ENCODE data around the gene OCA2.

OCA2 gene

GRCh38 chr15:28094732-28095521 lies 4.2 kb downstream of the OCA2 start:
- Mint-ChIP-seq H3K27me3 (peaks cover 64 to 75% of the 10 kb centered on the region in 2 donors), H3K4me1 (ENCODE audit: low read depth in 2 of 2) (peaks cover 14 to 22% of the 10 kb centered on the region in 2 donors), H3K27ac (no peak overlapping the region), H3K9me3 (peaks cover 0 to 4% of the 10 kb centered on the region in 2 donors), H3K36me3 (ENCODE audit: insufficient read depth) (peaks cover 2% of the 10 kb centered on the region), H3K4me3 (peak overlapping the region; percentile 79 to 80)
- DNase-seq (peak in 1 of 3 experiments; percentile 13), ATAC-seq (replicated peaks) (peak; percentile 21)

- Mint-ChIP-seq H3K27ac (no peak overlapping the region), H3K27me3 (peaks cover 67% of the 10 kb centered on the region in 2 donors), H3K9me3 (peaks cover 0 to 4% of the 10 kb centered on the region in 2 donors), H3K4me1 (ENCODE audit: low read depth in 2 of 2) (peaks cover 10 to 17% of the 10 kb centered on the region in 2 donors), H3K4me3 (peak overlapping the region; percentile 25 to 79), H3K36me3 (ENCODE audit: insufficient read depth) (peaks cover 2% of the 10 kb centered on the region)
- DNase-seq, result no peak
- no peak for ATAC-seq (replicated peaks)
Measured at GRCh38 chr15:28093752-28094535, 5.2 kb downstream of the OCA2 start.

GRCh38 chr15:28091313-28091712 lies 7.8 kb downstream of the OCA2 start:
- peaks cover 68 to 75% of the 10 kb centered on the region in 2 donors for H3K27me3 Mint-ChIP-seq
- H3K27ac Mint-ChIP-seq, result no peak overlapping the region
- peaks cover 0 to 6% of the 10 kb centered on the region in 2 donors for H3K9me3 Mint-ChIP-seq
- no peak for DNase-seq
- H3K36me3 Mint-ChIP-seq (ENCODE audit: insufficient read depth), result peaks cover 2% of the 10 kb centered on the region
- H3K4me3 Mint-ChIP-seq, result no peak overlapping the region
- peaks cover 3 to 6% of the 10 kb centered on the region in 2 donors for H3K4me1 Mint-ChIP-seq (ENCODE audit: low read depth in 2 of 2)
- ATAC-seq (replicated peaks), result no peak

GRCh38 chr15:28086175-28086703 lies 12.9 kb downstream of the OCA2 start:
- peak; percentile 98 for ATAC-seq (replicated peaks)
- peak; percentile 45 to 51 (median 46) for DNase-seq
- Mint-ChIP-seq H3K27me3 (peaks cover 38 to 55% of the 10 kb centered on the region in 2 donors), H3K27ac (no peak overlapping the region), H3K4me3 (no peak overlapping the region), H3K9me3 (peaks cover 0 to 6% of the 10 kb centered on the region in 2 donors), H3K4me1 (ENCODE audit: low read depth in 2 of 2) (no peaks in the 10 kb centered on the region), H3K36me3 (ENCODE audit: insufficient read depth) (no peaks in the 10 kb centered on the region)

- no peak overlapping the region for H3K4me3 Mint-ChIP-seq
- H3K27me3 Mint-ChIP-seq, result peaks cover 36 to 49% of the 10 kb centered on the region in 2 donors
- H3K4me1 Mint-ChIP-seq (ENCODE audit: low read depth in 2 of 2), result no peaks in the 10 kb centered on the region
- DNase-seq (no peak), ATAC-seq (replicated peaks) (no peak)
- peaks cover 0 to 6% of the 10 kb centered on the region in 2 donors for H3K9me3 Mint-ChIP-seq
- H3K27ac Mint-ChIP-seq, result peak overlapping the region in 1 of 2 donors; percentile 62
- H3K36me3 Mint-ChIP-seq (ENCODE audit: insufficient read depth), result no peaks in the 10 kb centered on the region
Measured at GRCh38 chr15:28085489-28086174, 13.5 kb downstream of the OCA2 start.

- no peak overlapping the region for H3K27ac Mint-ChIP-seq
- DNase-seq, result no peak
Measured at GRCh38 chr15:28084547-28084946, 14.6 kb downstream of the OCA2 start.

GRCh38 chr15:28082891-28083684 lies 16.0 kb downstream of the OCA2 start:
- no peaks in the 10 kb centered on the region for H3K4me1 Mint-ChIP-seq (ENCODE audit: low read depth in 2 of 2)
- no peaks in the 10 kb centered on the region for H3K36me3 Mint-ChIP-seq (ENCODE audit: insufficient read depth)
- no peak for DNase-seq
- H3K4me3 Mint-ChIP-seq, result no peak overlapping the region
- no peak for ATAC-seq (replicated peaks)
- no peak overlapping the region for H3K27ac Mint-ChIP-seq
- peaks cover 22 to 61% of the 10 kb centered on the region in 2 donors for H3K27me3 Mint-ChIP-seq
- no peaks in the 10 kb centered on the region for H3K9me3 Mint-ChIP-seq

More at GRCh38 chr15:28084547-28084946, 14.6 kb downstream of the OCA2 start:
- H3K9me3 Mint-ChIP-seq, result peaks cover 0 to 2% of the 10 kb centered on the region in 2 donors
- peaks cover 33 to 55% of the 10 kb centered on the region in 2 donors for H3K27me3 Mint-ChIP-seq
- no peaks in the 10 kb centered on the region for H3K4me1 Mint-ChIP-seq (ENCODE audit: low read depth in 2 of 2)
- ATAC-seq (replicated peaks), result no peak
- no peak overlapping the region for H3K4me3 Mint-ChIP-seq
- no peaks in the 10 kb centered on the region for H3K36me3 Mint-ChIP-seq (ENCODE audit: insufficient read depth)

- ATAC-seq (replicated peaks) (no peak), DNase-seq (no peak)
- no peak overlapping the region for H3K4me3 Mint-ChIP-seq
- H3K9me3 Mint-ChIP-seq, result no peaks in the 10 kb centered on the region
- H3K27ac Mint-ChIP-seq, result no peak overlapping the region
- H3K36me3 Mint-ChIP-seq (ENCODE audit: insufficient read depth), result no peaks in the 10 kb centered on the region
- H3K27me3 Mint-ChIP-seq, result peaks cover 14 to 46% of the 10 kb centered on the region in 2 donors
- H3K4me1 Mint-ChIP-seq (ENCODE audit: low read depth in 2 of 2), result no peaks in the 10 kb centered on the region
Measured at GRCh38 chr15:28081594-28081993, 17.5 kb downstream of the OCA2 start.

GRCh38 chr15:28080386-28080785 lies 18.7 kb downstream of the OCA2 start:
- Mint-ChIP-seq H3K36me3 (ENCODE audit: insufficient read depth) (no peaks in the 10 kb centered on the region), H3K4me3 (no peak overlapping the region), H3K27me3 (peaks cover 13 to 41% of the 10 kb centered on the region in 2 donors), H3K27ac (no peak overlapping the region), H3K4me1 (ENCODE audit: low read depth in 2 of 2) (no peaks in the 10 kb centered on the region), H3K9me3 (no peaks in the 10 kb centered on the region)
- no peak for DNase-seq
- ATAC-seq (replicated peaks), result no peak

- Mint-ChIP-seq H3K27me3 (peaks cover 9 to 32% of the 10 kb centered on the region in 2 donors), H3K36me3 (ENCODE audit: insufficient read depth) (no peaks in the 10 kb centered on the region), H3K4me3 (no peak overlapping the region), H3K9me3 (no peaks in the 10 kb centered on the region), H3K4me1 (ENCODE audit: low read depth in 2 of 2) (no peaks in the 10 kb centered on the region), H3K27ac (no peak overlapping the region)
- ATAC-seq (replicated peaks) (no peak), DNase-seq (no peak)
Measured at GRCh38 chr15:28079313-28079969, 19.7 kb downstream of the OCA2 start.

GRCh38 chr15:28078191-28078719 lies 20.9 kb downstream of the OCA2 start:
- no peaks in the 10 kb centered on the region for H3K36me3 Mint-ChIP-seq (ENCODE audit: insufficient read depth)
- H3K4me3 Mint-ChIP-seq, result no peak overlapping the region
- no peaks in the 10 kb centered on the region for H3K9me3 Mint-ChIP-seq
- DNase-seq (no peak), ATAC-seq (replicated peaks) (no peak)
- no peak overlapping the region for H3K27ac Mint-ChIP-seq
- peaks cover 9 to 25% of the 10 kb centered on the region in 2 donors for H3K27me3 Mint-ChIP-seq
- H3K4me1 Mint-ChIP-seq (ENCODE audit: low read depth in 2 of 2), result no peaks in the 10 kb centered on the region

- Mint-ChIP-seq H3K27me3 (peaks cover 17 to 33% of the 10 kb centered on the region in 2 donors), H3K9me3 (no peaks in the 10 kb centered on the region), H3K4me3 (no peak overlapping the region), H3K4me1 (ENCODE audit: low read depth in 2 of 2) (no peaks in the 10 kb centered on the region), H3K36me3 (ENCODE audit: insufficient read depth) (no peaks in the 10 kb centered on the region), H3K27ac (no peak overlapping the region)
- no peak for ATAC-seq (replicated peaks)
- no peak for DNase-seq
Measured at GRCh38 chr15:28075573-28075972, 23.5 kb downstream of the OCA2 start.

Data from effector memory CD8-positive, alpha-beta T cell (primary cell).